ENCODE data around the gene ADD3. TPM values are rescaled to one million over a fixed set of nuclear protein-coding genes. Genes with fewer than 3 reads are reported as not detected.

ADD3 gene
- total RNA-seq, 3 donors from 2014 or later (not counting 1 experiment from before 2014, with no cell fraction given), result 341 to 437 (median 344) TPM

DNA sequence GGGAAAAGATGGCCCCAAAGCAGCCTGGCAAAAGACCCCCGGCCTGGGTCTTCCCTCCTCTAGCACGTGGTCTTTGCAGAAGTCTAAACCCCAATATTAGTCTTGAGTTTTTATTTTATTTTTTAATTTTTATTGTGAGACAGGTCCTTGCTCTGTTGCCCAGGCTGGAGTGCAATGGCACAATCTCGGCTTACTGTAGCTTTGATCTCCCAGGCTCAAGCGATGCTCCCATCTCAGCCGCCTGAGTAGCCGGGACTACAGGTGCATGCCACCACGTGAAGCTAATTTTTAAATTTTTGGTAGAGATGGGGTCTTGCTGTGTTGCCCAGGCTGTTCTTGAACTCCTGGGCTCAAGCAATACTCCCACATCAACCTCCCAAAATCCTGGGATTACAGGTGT, 159.4 kb downstream of the ADD3 start:
- no peak overlapping the region for H3K27ac ChIP-seq (ENCODE audit: low read length)
- Mint-ChIP-seq H3K27me3 (ENCODE audit: low read depth in 2 of 2) (peaks cover 66 to 84% of the 10 kb centered on the region in 2 donors), H3K4me3 (no peak overlapping the region), H3K27ac (no peak overlapping the region), H3K9me3 (no peaks in the 10 kb centered on the region), H3K4me1 (peaks cover 0 to 15% of the 10 kb centered on the region in 2 donors), H3K36me3 (no peaks in the 10 kb centered on the region)
- no peaks in the 10 kb centered on the region for H3K9me3 ChIP-seq (ENCODE audit: control insufficient read depth, insufficient read depth, low read length)
- no peak overlapping the region for H3K4me3 ChIP-seq (ENCODE audit: low read length)
- DNase-seq (no peak), ATAC-seq (no peak)
- intact Hi-C loops (cut with micrococcal nuclease), result no loop called here
- peaks cover 10% of the 10 kb centered on the region for H3K4me1 ChIP-seq (ENCODE audit: control insufficient read depth, insufficient read depth, low read length)
- TF ChIP-seq CTCF (IDR thresholded peaks at IDR 0.05), result no peak
- no peaks in the 10 kb centered on the region for H3K36me3 ChIP-seq (ENCODE audit: control insufficient read depth, insufficient read depth, low read length)
- H3K27me3 ChIP-seq (ENCODE audit: control insufficient read depth, insufficient read depth, low read length), result peaks cover 73% of the 10 kb centered on the region
- WGBS (ENCODE audit: insufficient coverage), result 92% methylated on average over 4 of the region's 7 CpGs

- no peaks in the 10 kb centered on the region for H3K9me3 Mint-ChIP-seq
- Histone ChIP-seq H3K27me3 (ENCODE audit: control insufficient read depth, insufficient read depth, low read length) (peaks cover 57% of the 10 kb centered on the region), H3K9me3 (ENCODE audit: control insufficient read depth, insufficient read depth, low read length) (no peaks in the 10 kb centered on the region), H3K36me3 (ENCODE audit: control insufficient read depth, insufficient read depth, low read length) (no peaks in the 10 kb centered on the region), H3K27ac (ENCODE audit: low read length) (no peak overlapping the region), H3K4me1 (ENCODE audit: control insufficient read depth, insufficient read depth, low read length) (peaks cover 6% of the 10 kb centered on the region), H3K4me3 (ENCODE audit: low read length) (no peak overlapping the region)
- no peaks in the 10 kb centered on the region for H3K36me3 Mint-ChIP-seq
- intact Hi-C loops (cut with micrococcal nuclease), result no loop called here
- peaks cover 0 to 15% of the 10 kb centered on the region in 2 donors for H3K4me1 Mint-ChIP-seq
- TF ChIP-seq CTCF (IDR thresholded peaks at IDR 0.05), result no peak
- no peak overlapping the region for H3K27ac Mint-ChIP-seq
- peaks cover 65 to 80% of the 10 kb centered on the region in 2 donors for H3K27me3 Mint-ChIP-seq (ENCODE audit: low read depth in 2 of 2)
- 1% methylated on average over 8 of the region's 10 CpGs for WGBS (ENCODE audit: insufficient coverage)
- H3K4me3 Mint-ChIP-seq, result no peak overlapping the region
- DNase-seq (no peak), ATAC-seq (peak in 1 of 3 donors; percentile 37)
These were observed 161.1 kb downstream of the ADD3 start for GRCh38 chr10:110168601-110169481.

- DNase-seq (no peak), ATAC-seq (no peak)
- H3K27ac Mint-ChIP-seq, result no peak overlapping the region
- no peaks in the 10 kb centered on the region for H3K36me3 Mint-ChIP-seq
- H3K27ac ChIP-seq (ENCODE audit: low read length), result no peak overlapping the region
- H3K4me3 Mint-ChIP-seq, result no peak overlapping the region
- H3K27me3 ChIP-seq (ENCODE audit: control insufficient read depth, insufficient read depth, low read length), result peaks cover 52% of the 10 kb centered on the region
- intact Hi-C loops (cut with micrococcal nuclease), result no loop called here
- H3K27me3 Mint-ChIP-seq (ENCODE audit: low read depth in 2 of 2), result peaks cover 61 to 81% of the 10 kb centered on the region in 2 donors
- H3K4me1 ChIP-seq (ENCODE audit: control insufficient read depth, insufficient read depth, low read length), result peaks cover 6% of the 10 kb centered on the region
- no peaks in the 10 kb centered on the region for H3K9me3 ChIP-seq (ENCODE audit: control insufficient read depth, insufficient read depth, low read length)
- no peaks in the 10 kb centered on the region for H3K9me3 Mint-ChIP-seq
- peaks cover 0 to 15% of the 10 kb centered on the region in 2 donors for H3K4me1 Mint-ChIP-seq
- H3K36me3 ChIP-seq (ENCODE audit: control insufficient read depth, insufficient read depth, low read length), result no peaks in the 10 kb centered on the region
- 15% methylated on average over 1 of the region's 1 CpG for WGBS (ENCODE audit: insufficient coverage)
- TF ChIP-seq CTCF (IDR thresholded peaks at IDR 0.05), result no peak
- no peak overlapping the region for H3K4me3 ChIP-seq (ENCODE audit: low read length)
These were observed 161.8 kb downstream of the ADD3 start for GRCh38 chr10:110169586-110169985.

Measured in natural killer cell (primary cell).